Ovary (tissue), 3 donors: ENCODE measurements around the gene NANS.

Source experiments
- POLR2A ChIP-seq: fragments of 450-650 bp; IDR thresholded peaks from one replicate; pipeline ENCODE4 v1.6.1; 2017; ENCODE audit warnings: antibody characterized with exemption, mild to moderate bottlenecking, moderate library complexity
- TF ChIP-seq, protein P1 (sequence below), 3 donors: fragments of 450-650 bp in 2 of 3; fragments of 200-600 bp in 1 of 3; IDR thresholded peaks; one replicate each; pipeline versions ENCODE4 v1.5.1 to v1.8.0; 2016 to 2022; ENCODE audit warnings: antibody characterized with exemption in 3 of 3, mild to moderate bottlenecking in 1 of 3
- donor health status: DM: no; HTN: no; CAD: no.

DNA sequence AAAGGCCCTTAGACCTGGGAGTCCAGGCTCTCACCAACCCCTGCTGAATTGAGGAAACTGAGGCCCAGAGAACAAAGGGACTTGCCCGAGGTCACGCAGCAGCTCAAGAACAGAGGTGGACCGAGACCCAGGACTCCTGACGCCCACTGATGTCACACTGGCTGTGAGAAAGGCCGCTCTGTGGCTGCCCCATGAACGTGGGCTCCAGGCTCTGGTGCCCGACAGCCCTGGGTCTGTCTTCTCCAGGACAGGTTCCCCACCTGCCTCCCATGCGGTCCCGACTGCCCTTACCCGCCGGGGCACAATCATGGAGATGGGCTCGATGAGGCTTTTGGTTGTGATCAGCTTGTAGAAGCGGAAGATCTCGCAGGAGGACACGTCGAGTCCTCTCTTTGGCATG is 71.8 kb downstream of the NANS start:
- TF ChIP-seq, protein P1, sequence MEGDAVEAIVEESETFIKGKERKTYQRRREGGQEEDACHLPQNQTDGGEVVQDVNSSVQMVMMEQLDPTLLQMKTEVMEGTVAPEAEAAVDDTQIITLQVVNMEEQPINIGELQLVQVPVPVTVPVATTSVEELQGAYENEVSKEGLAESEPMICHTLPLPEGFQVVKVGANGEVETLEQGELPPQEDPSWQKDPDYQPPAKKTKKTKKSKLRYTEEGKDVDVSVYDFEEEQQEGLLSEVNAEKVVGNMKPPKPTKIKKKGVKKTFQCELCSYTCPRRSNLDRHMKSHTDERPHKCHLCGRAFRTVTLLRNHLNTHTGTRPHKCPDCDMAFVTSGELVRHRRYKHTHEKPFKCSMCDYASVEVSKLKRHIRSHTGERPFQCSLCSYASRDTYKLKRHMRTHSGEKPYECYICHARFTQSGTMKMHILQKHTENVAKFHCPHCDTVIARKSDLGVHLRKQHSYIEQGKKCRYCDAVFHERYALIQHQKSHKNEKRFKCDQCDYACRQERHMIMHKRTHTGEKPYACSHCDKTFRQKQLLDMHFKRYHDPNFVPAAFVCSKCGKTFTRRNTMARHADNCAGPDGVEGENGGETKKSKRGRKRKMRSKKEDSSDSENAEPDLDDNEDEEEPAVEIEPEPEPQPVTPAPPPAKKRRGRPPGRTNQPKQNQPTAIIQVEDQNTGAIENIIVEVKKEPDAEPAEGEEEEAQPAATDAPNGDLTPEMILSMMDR (IDR thresholded peaks at IDR 0.05), result no peak
- no peak for TF ChIP-seq POLR2A
